Measurements from ENCODE around the gene CARS1. TPM values are rescaled to one million over a fixed set of nuclear protein-coding genes. Genes with fewer than 3 reads are reported as not detected.

CARS1 gene
- total and polyA plus RNA-seq, 2 experiments from 2014 or later, result 72.9 to 95.9 TPM

GRCh38 chr11:2974272-2974671, 83.0 kb downstream of the CARS1 start:
- H3K27ac Mint-ChIP-seq, result no peak overlapping the region
- Histone ChIP-seq H2AFZ (no peak overlapping the region), H4K20me1 (replicated peaks; ENCODE audit: insufficient read depth) (peaks cover 70% of the 10 kb centered on the region), H3K4me1 (ENCODE audit: insufficient read depth) (no peaks in the 10 kb centered on the region), H3K27me3 (ENCODE audit: insufficient read depth) (no peaks in the 10 kb centered on the region), H3K4me2 (no peak overlapping the region), H3K27ac (ENCODE audit: low read depth) (no peak overlapping the region), H3F3A (replicated peaks; ENCODE audit: low read depth) (0 out of 2 replicates have a peak, but pooled peaks cover 10% of the 10 kb centered on the region), H3K4me3 (no peak overlapping the region), H3K36me3 (ENCODE audit: insufficient read depth) (peaks cover 85% of the 10 kb centered on the region), H3K9me2 (ENCODE audit: insufficient read depth) (no peaks in the 10 kb centered on the region), H3K79me2 (replicated peaks; ENCODE audit: insufficient read depth) (peaks cover 92% of the 10 kb centered on the region)
- H3K4me3 Mint-ChIP-seq, result no peak overlapping the region
- H3K9me3 Mint-ChIP-seq, result no peaks in the 10 kb centered on the region
- DNase-seq (ENCODE audit: low spot score) (no peak), ATAC-seq (no peak)
- H3K36me3 Mint-ChIP-seq (ENCODE audit: low read depth), result peaks cover 92% of the 10 kb centered on the region
- peaks cover 2% of the 10 kb centered on the region for H3K27me3 Mint-ChIP-seq (ENCODE audit: insufficient read depth, low read depth, poor library complexity)
- TF ChIP-seq, protein P1, sequence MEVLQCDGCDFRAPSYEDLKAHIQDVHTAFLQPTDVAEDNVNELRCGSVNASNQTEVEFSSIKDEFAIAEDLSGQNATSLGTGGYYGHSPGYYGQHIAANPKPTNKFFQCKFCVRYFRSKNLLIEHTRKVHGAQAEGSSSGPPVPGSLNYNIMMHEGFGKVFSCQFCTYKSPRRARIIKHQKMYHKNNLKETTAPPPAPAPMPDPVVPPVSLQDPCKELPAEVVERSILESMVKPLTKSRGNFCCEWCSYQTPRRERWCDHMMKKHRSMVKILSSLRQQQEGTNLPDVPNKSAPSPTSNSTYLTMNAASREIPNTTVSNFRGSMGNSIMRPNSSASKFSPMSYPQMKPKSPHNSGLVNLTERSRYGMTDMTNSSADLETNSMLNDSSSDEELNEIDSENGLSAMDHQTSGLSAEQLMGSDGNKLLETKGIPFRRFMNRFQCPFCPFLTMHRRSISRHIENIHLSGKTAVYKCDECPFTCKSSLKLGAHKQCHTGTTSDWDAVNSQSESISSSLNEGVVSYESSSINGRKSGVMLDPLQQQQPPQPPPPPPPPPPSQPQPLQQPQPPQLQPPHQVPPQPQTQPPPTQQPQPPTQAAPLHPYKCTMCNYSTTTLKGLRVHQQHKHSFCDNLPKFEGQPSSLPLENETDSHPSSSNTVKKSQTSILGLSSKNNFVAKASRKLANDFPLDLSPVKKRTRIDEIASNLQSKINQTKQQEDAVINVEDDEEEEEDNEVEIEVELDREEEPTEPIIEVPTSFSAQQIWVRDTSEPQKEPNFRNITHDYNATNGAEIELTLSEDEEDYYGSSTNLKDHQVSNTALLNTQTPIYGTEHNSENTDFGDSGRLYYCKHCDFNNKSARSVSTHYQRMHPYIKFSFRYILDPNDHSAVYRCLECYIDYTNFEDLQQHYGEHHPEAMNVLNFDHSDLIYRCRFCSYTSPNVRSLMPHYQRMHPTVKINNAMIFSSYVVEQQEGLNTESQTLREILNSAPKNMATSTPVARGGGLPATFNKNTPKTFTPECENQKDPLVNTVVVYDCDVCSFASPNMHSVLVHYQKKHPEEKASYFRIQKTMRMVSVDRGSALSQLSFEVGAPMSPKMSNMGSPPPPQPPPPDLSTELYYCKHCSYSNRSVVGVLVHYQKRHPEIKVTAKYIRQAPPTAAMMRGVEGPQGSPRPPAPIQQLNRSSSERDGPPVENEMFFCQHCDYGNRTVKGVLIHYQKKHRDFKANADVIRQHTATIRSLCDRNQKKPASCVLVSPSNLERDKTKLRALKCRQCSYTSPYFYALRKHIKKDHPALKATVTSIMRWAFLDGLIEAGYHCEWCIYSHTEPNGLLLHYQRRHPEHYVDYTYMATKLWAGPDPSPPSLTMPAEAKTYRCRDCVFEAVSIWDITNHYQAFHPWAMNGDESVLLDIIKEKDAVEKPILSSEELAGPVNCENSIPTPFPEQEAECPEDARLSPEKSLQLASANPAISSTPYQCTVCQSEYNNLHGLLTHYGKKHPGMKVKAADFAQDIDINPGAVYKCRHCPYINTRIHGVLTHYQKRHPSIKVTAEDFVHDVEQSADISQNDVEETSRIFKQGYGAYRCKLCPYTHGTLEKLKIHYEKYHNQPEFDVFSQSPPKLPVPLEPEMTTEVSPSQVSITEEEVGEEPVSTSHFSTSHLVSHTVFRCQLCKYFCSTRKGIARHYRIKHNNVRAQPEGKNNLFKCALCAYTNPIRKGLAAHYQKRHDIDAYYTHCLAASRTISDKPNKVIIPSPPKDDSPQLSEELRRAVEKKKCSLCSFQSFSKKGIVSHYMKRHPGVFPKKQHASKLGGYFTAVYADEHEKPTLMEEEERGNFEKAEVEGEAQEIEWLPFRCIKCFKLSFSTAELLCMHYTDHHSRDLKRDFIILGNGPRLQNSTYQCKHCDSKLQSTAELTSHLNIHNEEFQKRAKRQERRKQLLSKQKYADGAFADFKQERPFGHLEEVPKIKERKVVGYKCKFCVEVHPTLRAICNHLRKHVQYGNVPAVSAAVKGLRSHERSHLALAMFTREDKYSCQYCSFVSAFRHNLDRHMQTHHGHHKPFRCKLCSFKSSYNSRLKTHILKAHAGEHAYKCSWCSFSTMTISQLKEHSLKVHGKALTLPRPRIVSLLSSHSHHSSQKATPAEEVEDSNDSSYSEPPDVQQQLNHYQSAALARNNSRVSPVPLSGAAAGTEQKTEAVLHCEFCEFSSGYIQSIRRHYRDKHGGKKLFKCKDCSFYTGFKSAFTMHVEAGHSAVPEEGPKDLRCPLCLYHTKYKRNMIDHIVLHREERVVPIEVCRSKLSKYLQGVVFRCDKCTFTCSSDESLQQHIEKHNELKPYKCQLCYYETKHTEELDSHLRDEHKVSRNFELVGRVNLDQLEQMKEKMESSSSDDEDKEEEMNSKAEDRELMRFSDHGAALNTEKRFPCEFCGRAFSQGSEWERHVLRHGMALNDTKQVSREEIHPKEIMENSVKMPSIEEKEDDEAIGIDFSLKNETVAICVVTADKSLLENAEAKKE (CRISPR knock-in tag; IDR thresholded peaks at IDR 0.05), result no peak
- TF ChIP-seq NANOG (IDR thresholded peaks at IDR 0.05; ENCODE audit: borderline replicate concordance) (no peak), CTCF (conservative IDR thresholded peaks at IDR 0.05; ENCODE audit: low read depth in 2 of 2) (no peak), JUNB (IDR thresholded peaks at IDR 0.05; ENCODE audit: unreplicated experiment) (no peak), STAT1 (IDR thresholded peaks at IDR 0.05; ENCODE audit: unreplicated experiment) (no peak), ETS1 (IDR thresholded peaks at IDR 0.05) (no peak), POLR2AphosphoS5 (IDR thresholded peaks at IDR 0.05; ENCODE audit: low read depth) (no peak), EZH2phosphoT487 (IDR thresholded peaks at IDR 0.05; ENCODE audit: unreplicated experiment) (no peak), ZNF114 (CRISPR knock-in tag; IDR thresholded peaks at IDR 0.05) (no peak), EZH2 (IDR thresholded peaks at IDR 0.05; ENCODE audit: low read depth, unreplicated experiment) (no peak)
- TF ChIP-seq, protein P2, sequence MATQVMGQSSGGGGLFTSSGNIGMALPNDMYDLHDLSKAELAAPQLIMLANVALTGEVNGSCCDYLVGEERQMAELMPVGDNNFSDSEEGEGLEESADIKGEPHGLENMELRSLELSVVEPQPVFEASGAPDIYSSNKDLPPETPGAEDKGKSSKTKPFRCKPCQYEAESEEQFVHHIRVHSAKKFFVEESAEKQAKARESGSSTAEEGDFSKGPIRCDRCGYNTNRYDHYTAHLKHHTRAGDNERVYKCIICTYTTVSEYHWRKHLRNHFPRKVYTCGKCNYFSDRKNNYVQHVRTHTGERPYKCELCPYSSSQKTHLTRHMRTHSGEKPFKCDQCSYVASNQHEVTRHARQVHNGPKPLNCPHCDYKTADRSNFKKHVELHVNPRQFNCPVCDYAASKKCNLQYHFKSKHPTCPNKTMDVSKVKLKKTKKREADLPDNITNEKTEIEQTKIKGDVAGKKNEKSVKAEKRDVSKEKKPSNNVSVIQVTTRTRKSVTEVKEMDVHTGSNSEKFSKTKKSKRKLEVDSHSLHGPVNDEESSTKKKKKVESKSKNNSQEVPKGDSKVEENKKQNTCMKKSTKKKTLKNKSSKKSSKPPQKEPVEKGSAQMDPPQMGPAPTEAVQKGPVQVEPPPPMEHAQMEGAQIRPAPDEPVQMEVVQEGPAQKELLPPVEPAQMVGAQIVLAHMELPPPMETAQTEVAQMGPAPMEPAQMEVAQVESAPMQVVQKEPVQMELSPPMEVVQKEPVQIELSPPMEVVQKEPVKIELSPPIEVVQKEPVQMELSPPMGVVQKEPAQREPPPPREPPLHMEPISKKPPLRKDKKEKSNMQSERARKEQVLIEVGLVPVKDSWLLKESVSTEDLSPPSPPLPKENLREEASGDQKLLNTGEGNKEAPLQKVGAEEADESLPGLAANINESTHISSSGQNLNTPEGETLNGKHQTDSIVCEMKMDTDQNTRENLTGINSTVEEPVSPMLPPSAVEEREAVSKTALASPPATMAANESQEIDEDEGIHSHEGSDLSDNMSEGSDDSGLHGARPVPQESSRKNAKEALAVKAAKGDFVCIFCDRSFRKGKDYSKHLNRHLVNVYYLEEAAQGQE (IDR thresholded peaks at IDR 0.05; ENCODE audit: unreplicated experiment), result no peak
- no peaks in the 10 kb centered on the region for H3K4me1 Mint-ChIP-seq

Data from GM23338 (cell line).